Eye (tissue), 1 donor: ENCODE measurements around the gene ATP8B1.
A peak's percentile ranks its signal among the peaks of the same experiment; 100 is the strongest.

Experiments used
- DNase-seq: peaks from one replicate; pipeline ENCODE4 v3.0.0-alpha.2; 2015

The ATP8B1 gene

GRCh38 chr18:57816208-57816954, 13.3 kb upstream of the ATP8B1 start:
- DNase-seq, result no peak

- DNase-seq, result no peak
These were observed 11.4 kb upstream of the ATP8B1 start for GRCh38 chr18:57814555-57814954.

GRCh38 chr18:57813245-57813644, 10.1 kb upstream of the ATP8B1 start:
- no peak for DNase-seq

GRCh38 chr18:57812126-57812477, 9.0 kb upstream of the ATP8B1 start:
- no peak for DNase-seq

- DNase-seq, result no peak
These were observed 8.5 kb upstream of the ATP8B1 start for GRCh38 chr18:57811477-57812125.

GRCh38 chr18:57809190-57809589, 6.1 kb upstream of the ATP8B1 start:
- no peak for DNase-seq

- DNase-seq, result no peak
These were observed 4.4 kb upstream of the ATP8B1 start for GRCh38 chr18:57807336-57808117.

GRCh38 chr18:57806978-57807285, 3.8 kb upstream of the ATP8B1 start:
- no peak for DNase-seq

GRCh38 chr18:57806201-57806977, 3.3 kb upstream of the ATP8B1 start:
- DNase-seq, result no peak

- DNase-seq, result no peak
These were observed 2.0 kb upstream of the ATP8B1 start for GRCh38 chr18:57805117-57805516.

- DNase-seq, result no peak
These were observed 1.4 kb upstream of the ATP8B1 start for GRCh38 chr18:57804557-57804956.

GRCh38 chr18:57802213-57803102, 657 bp downstream of the ATP8B1 start:
- peak; percentile 48 for DNase-seq

- DNase-seq, result no peak
These were observed 1.3 kb downstream of the ATP8B1 start for GRCh38 chr18:57801761-57802212.

GRCh38 chr18:57801325-57801724, 1.8 kb downstream of the ATP8B1 start:
- no peak for DNase-seq

GRCh38 chr18:57798713-57799373, 4.3 kb downstream of the ATP8B1 start:
- no peak for DNase-seq

GRCh38 chr18:57797209-57797651, 5.9 kb downstream of the ATP8B1 start:
- no peak for DNase-seq

- DNase-seq, result no peak
These were observed 8.0 kb downstream of the ATP8B1 start for GRCh38 chr18:57794951-57795728.

- no peak for DNase-seq
These were observed 9.7 kb downstream of the ATP8B1 start for GRCh38 chr18:57793302-57793986.

- no peak for DNase-seq
These were observed 10.3 kb downstream of the ATP8B1 start for GRCh38 chr18:57792631-57793301.
